ENCODE measurements around the gene SRSF6.

Gene SRSF6

GRCh38 chr20:43465625-43465943, 7.9 kb downstream of the SRSF6 start:
- no peak for TF ChIP-seq CTCF (conservative IDR thresholded peaks at IDR 0.05; ENCODE audit: low read length)
- no peak overlapping the region for H3K4me3 ChIP-seq (ENCODE audit: low read length)
- no peak for DNase-seq (ENCODE audit: low read depth)

- TF ChIP-seq CTCF (conservative IDR thresholded peaks at IDR 0.05; ENCODE audit: low read length) = no peak
- no peak overlapping the region for H3K4me3 ChIP-seq (ENCODE audit: low read length)
- no peak for DNase-seq (ENCODE audit: low read depth)
Measured at GRCh38 chr20:43467589-43467988, 9.9 kb downstream of the SRSF6 start.

- DNase-seq (ENCODE audit: low read depth) = no peak
- no peak for TF ChIP-seq CTCF (conservative IDR thresholded peaks at IDR 0.05; ENCODE audit: low read length)
- H3K4me3 ChIP-seq (ENCODE audit: low read length) = no peak overlapping the region
Measured at GRCh38 chr20:43472671-43473380, 15.1 kb downstream of the SRSF6 start.

- no peak for TF ChIP-seq CTCF (conservative IDR thresholded peaks at IDR 0.05; ENCODE audit: low read length)
- DNase-seq (ENCODE audit: low read depth) = no peak
- H3K4me3 ChIP-seq (ENCODE audit: low read length) = no peak overlapping the region
Measured at GRCh38 chr20:43473381-43473704, 15.6 kb downstream of the SRSF6 start.

GRCh38 chr20:43477193-43477592, 19.5 kb downstream of the SRSF6 start:
- H3K4me3 ChIP-seq (ENCODE audit: low read length) = no peak overlapping the region
- DNase-seq (ENCODE audit: low read depth) = no peak
- TF ChIP-seq CTCF (conservative IDR thresholded peaks at IDR 0.05; ENCODE audit: low read length) = no peak

- no peak for TF ChIP-seq CTCF (conservative IDR thresholded peaks at IDR 0.05; ENCODE audit: low read length)
- no peak for DNase-seq (ENCODE audit: low read depth)
Measured at GRCh38 chr20:43477619-43478018, 19.9 kb downstream of the SRSF6 start.

GRCh38 chr20:43490038-43490437, 32.3 kb downstream of the SRSF6 start:
- no peak overlapping the region for H3K4me3 ChIP-seq (ENCODE audit: low read length)
- DNase-seq (ENCODE audit: low read depth) = no peak
- TF ChIP-seq CTCF (conservative IDR thresholded peaks at IDR 0.05; ENCODE audit: low read length) = no peak

More at GRCh38 chr20:43477619-43478018, 19.9 kb downstream of the SRSF6 start:
- H3K4me3 ChIP-seq (ENCODE audit: low read length) = no peak overlapping the region

All from AG10803 (cell line).